CD4-positive, alpha-beta T cell (primary cell): ENCODE measurements around the gene LRP11. TPM values are rescaled to one million over a fixed set of nuclear protein-coding genes. Genes with fewer than 3 reads are reported as not detected.

ENCODE experiments used
- ATAC-seq: fragments of 200-7000 bp; cut with Tn5 transposase; one replicate; pipeline ENCODE4 v1.10.0; 2022; ENCODE audit warnings: mild to moderate bottlenecking; ENCODE audit not compliant: poor library complexity
- CTCF ChIA-PET: fragments of 350-600 bp; sonication (Branson Sonifier 250); formaldehyde crosslinking; loops from one replicate; lab custom pipeline; 2021; ENCODE audit warnings: antibody characterized with exemption, inconsistent platforms; lab: Charles Lee
- POLR2A ChIA-PET: fragments of 350-600 bp; sonication (Branson Sonifier 250); formaldehyde crosslinking; loops from one replicate; lab custom pipeline; 2021; ENCODE audit warnings: antibody characterized with exemption, inconsistent platforms; lab: Charles Lee
- DNase-seq, 14 experiments: peaks; one replicate each; pipeline ENCODE4 v3.0.0-alpha.2; 2013 to 2020; ENCODE audit warnings: mixed read lengths in 2 of 14
- H3K27ac ChIP-seq, 2 donors: one replicate each; pipeline versions ENCODE4 v1.5.1 to v1.7.0; 2013; ENCODE audit warnings: low read length in 2 of 2, low read depth in 1 of 2, mild to moderate bottlenecking in 1 of 2
- H3K27me3 ChIP-seq, 2 experiments: 1 replicate in 1 of 2; 2 replicates in 1 of 2; pipeline versions ENCODE4 v1.6.1 to v1.7.0; 2013; ENCODE audit warnings: low read length in 2 of 2, control low read depth in 1 of 2, mild to moderate bottlenecking in 1 of 2, moderate library complexity in 1 of 2; ENCODE audit not compliant: insufficient read depth in 2 of 2, control insufficient read depth in 1 of 2
- H3K36me3 ChIP-seq: one replicate; pipeline ENCODE4 v1.6.1; 2013; ENCODE audit warnings: low read length, control low read depth; ENCODE audit not compliant: insufficient read depth
- H3K4me1 ChIP-seq: one replicate; pipeline ENCODE4 v1.6.1; 2013; ENCODE audit warnings: low read length, control low read depth; ENCODE audit not compliant: insufficient read depth
- H3K4me3 ChIP-seq: one replicate; pipeline ENCODE4 v1.5.1; 2013; ENCODE audit warnings: mild to moderate bottlenecking, low read length, moderate library complexity
- H3K9me3 ChIP-seq, 2 experiments: 1 replicate in 1 of 2; 2 replicates in 1 of 2; pipeline versions ENCODE4 v1.6.1 to v1.7.0; 2013; ENCODE audit warnings: low read length in 2 of 2, mild to moderate bottlenecking in 2 of 2, control low read depth in 1 of 2, moderate library complexity in 1 of 2; ENCODE audit not compliant: control insufficient read depth in 1 of 2, insufficient read depth in 1 of 2
- H3K27ac Mint-ChIP-seq: one replicate; pipeline ENCODE4 v1.8.0; 2020; ENCODE audit warnings: mixed read lengths
- H3K27me3 Mint-ChIP-seq: one replicate; pipeline ENCODE4 v1.8.0; 2021; ENCODE audit warnings: mixed read lengths
- H3K36me3 Mint-ChIP-seq: one replicate; pipeline ENCODE4 v1.8.0; 2021; ENCODE audit warnings: low read depth, mixed read lengths
- H3K4me1 Mint-ChIP-seq: one replicate; pipeline ENCODE4 v1.8.0; 2021; ENCODE audit warnings: low read depth, mixed read lengths
- H3K4me3 Mint-ChIP-seq: one replicate; pipeline ENCODE4 v1.8.0; 2020; ENCODE audit warnings: mild to moderate bottlenecking, mixed read lengths
- H3K9me3 Mint-ChIP-seq: one replicate; pipeline ENCODE4 v1.8.0; 2020; ENCODE audit warnings: mixed read lengths
- intact Hi-C, 2 experiments: fragments of 100-400 bp; cut with DNase I in 1 of 2; cut with micrococcal nuclease in 1 of 2; formaldehyde crosslinking; loops; one replicate each; pipeline versions ENCODE4 v1.15.1 to v1.9.0; 2023 to 2025; cut with DNase I, micrococcal nuclease
- total RNA-seq, 174 experiments: library from RNA in 2 of 174; stranded (reverse) in 2 of 174; gene quantifications; one replicate each; pipeline ENCODE4 v1.2.3 and lab custom pipeline; 2021 to 2026
- TF ChIP-seq, protein P1 (sequence below): fragments of 200-600 bp; IDR thresholded peaks from one replicate; pipeline ENCODE4 v1.8.0; 2022; ENCODE audit warnings: antibody characterized with exemption, mild to moderate bottlenecking

Gene LRP11
- total RNA-seq, 2 experiments from 2014 or later, result 0.75 to 0.99 TPM

DNA sequence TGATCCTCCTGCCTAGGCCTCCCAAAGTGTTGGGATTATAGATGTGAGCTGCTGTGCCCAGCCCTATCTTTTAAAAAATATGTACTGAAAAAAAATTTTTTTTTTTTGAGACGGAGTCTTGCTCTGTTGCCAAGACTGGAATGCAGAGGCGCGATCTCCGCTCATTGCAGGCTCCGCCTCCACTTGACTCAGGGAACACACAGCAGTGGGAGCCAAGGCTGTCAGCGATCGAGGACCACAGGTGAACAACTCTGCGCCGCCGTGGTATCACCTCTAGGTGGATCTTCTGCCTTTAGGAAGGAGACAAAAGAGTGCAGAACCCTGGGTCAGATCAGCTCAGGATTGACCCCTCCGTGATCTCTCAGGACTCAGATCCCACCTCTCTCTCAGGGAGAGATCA, 20.1 kb upstream of the LRP11 start:
- Mint-ChIP-seq H3K27me3 (peaks cover 45% of the 10 kb centered on the region), H3K27ac (no peak overlapping the region)
- intact Hi-C loops, result no loop called here

DNA sequence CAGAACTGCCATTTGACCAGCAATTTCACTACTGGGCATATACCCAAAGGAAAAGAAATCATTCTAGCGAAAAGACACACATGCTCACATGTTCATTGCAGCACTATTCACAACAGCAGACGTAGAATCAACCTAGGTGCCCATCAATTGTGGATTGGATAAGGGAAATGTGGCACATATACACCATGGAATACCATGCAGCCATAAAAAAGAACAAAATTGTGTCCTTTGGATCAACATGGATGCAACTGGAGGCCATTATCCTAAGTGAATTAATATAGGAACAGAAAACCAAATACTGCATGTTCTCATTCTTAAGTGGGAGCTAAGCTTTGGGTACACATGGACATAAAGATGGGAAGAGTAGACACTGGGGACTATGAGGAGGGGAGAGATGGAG, 17.7 kb upstream of the LRP11 start:
- Mint-ChIP-seq H3K4me1 (no peaks in the 10 kb centered on the region), H3K36me3 (no peaks in the 10 kb centered on the region), H3K27ac (no peak overlapping the region), H3K27me3 (peaks cover 59% of the 10 kb centered on the region), H3K4me3 (no peak overlapping the region), H3K9me3 (no peaks in the 10 kb centered on the region)
- Histone ChIP-seq H3K27ac (no peak overlapping the region), H3K9me3 (no peaks in the 10 kb centered on the region), H3K27me3 (peaks cover 6 to 12% of the 10 kb centered on the region in 2 experiments), H3K4me1 (no peaks in the 10 kb centered on the region), H3K36me3 (no peaks in the 10 kb centered on the region), H3K4me3 (no peak overlapping the region)
- ATAC-seq (no peak), DNase-seq (no peak)
- TF ChIP-seq, protein P1, sequence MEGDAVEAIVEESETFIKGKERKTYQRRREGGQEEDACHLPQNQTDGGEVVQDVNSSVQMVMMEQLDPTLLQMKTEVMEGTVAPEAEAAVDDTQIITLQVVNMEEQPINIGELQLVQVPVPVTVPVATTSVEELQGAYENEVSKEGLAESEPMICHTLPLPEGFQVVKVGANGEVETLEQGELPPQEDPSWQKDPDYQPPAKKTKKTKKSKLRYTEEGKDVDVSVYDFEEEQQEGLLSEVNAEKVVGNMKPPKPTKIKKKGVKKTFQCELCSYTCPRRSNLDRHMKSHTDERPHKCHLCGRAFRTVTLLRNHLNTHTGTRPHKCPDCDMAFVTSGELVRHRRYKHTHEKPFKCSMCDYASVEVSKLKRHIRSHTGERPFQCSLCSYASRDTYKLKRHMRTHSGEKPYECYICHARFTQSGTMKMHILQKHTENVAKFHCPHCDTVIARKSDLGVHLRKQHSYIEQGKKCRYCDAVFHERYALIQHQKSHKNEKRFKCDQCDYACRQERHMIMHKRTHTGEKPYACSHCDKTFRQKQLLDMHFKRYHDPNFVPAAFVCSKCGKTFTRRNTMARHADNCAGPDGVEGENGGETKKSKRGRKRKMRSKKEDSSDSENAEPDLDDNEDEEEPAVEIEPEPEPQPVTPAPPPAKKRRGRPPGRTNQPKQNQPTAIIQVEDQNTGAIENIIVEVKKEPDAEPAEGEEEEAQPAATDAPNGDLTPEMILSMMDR, result no peak
- intact Hi-C loops, result no loop called here
- POLR2A ChIA-PET, result interaction anchor here (0.7 kb wide), 1 partner anchor 12 kb away, joined by 3 read pairs; no protein-coding TSS in a partner anchor
- CTCF ChIA-PET, result no interaction called here

More for the DNA sequence above, 20.1 kb upstream of the LRP11 start:
- Histone ChIP-seq H3K27me3 (no peaks in the 10 kb centered on the region), H3K36me3 (no peaks in the 10 kb centered on the region), H3K4me1 (no peaks in the 10 kb centered on the region), H3K4me3 (no peak overlapping the region), H3K9me3 (no peaks in the 10 kb centered on the region), H3K27ac (no peak overlapping the region)
- no peaks in the 10 kb centered on the region for H3K4me1 Mint-ChIP-seq
- ChIA-PET CTCF (no interaction called here), POLR2A (no interaction called here)
- H3K36me3 Mint-ChIP-seq, result no peaks in the 10 kb centered on the region
- ATAC-seq (no peak), DNase-seq (no peak)
- TF ChIP-seq, protein P1, result no peak
- no peak overlapping the region for H3K4me3 Mint-ChIP-seq
- H3K9me3 Mint-ChIP-seq, result no peaks in the 10 kb centered on the region

DNA sequence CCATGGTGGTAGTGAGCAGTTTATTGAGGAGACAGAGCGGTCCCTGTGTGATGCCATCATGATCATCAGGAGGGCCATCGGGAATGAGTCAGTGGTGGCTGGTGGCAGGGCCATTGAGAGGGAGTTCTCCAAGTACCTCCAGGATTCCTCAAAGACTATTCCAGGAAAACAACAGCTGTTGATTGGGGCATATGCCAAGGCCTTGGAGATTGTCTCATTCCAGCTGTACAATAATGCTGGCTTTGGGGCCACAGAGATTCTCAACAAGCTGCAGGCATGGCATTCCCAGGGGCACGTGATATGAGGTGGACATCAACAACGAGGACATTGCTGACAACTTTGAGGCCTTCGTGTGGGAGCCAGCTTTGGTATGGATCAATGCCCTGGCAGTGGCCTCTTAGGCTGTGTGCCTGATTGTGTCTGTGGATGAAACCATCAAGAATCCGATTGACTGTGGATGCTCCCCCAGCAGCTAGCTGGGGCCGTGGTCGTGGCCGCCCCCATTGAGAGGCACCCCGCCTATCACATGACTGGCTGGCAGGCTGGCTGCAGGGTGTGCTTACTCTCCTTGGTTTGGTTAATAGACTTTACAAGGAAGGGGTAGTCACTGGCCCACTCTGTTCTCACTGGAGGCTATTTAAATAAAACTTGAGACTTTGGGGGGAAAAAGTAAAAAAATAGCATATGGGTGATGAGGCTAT, 17.1 kb upstream of the LRP11 start:
- Histone ChIP-seq H3K36me3 (no peaks in the 10 kb centered on the region), H3K4me1 (no peaks in the 10 kb centered on the region), H3K27ac (no peak overlapping the region), H3K4me3 (no peak overlapping the region), H3K9me3 (no peaks in the 10 kb centered on the region), H3K27me3 (peaks cover 9 to 17% of the 10 kb centered on the region in 2 experiments)
- no peak for DNase-seq
- ChIA-PET CTCF (interaction anchor here (0.8 kb wide), 1 partner anchor 15 kb away, joined by 3 read pairs; no protein-coding TSS in a partner anchor), POLR2A (no interaction called here)
- Mint-ChIP-seq H3K27ac (no peak overlapping the region), H3K36me3 (no peaks in the 10 kb centered on the region), H3K27me3 (peaks cover 66% of the 10 kb centered on the region), H3K4me1 (no peaks in the 10 kb centered on the region), H3K9me3 (no peaks in the 10 kb centered on the region), H3K4me3 (no peak overlapping the region)
- intact Hi-C loops, result no loop called here
- ATAC-seq, result no peak
- TF ChIP-seq, protein P1, result no peak
